ENCODE measurements around the gene ZNF618.

The ZNF618 gene

GRCh38 chr9:114086009-114086408 lies 209.9 kb downstream of the ZNF618 start:
- H3K27ac ChIP-seq, result no peak overlapping the region
- in situ Hi-C loops (cut with HindIII; ENCODE audit: low pct_ligation_motif_present, low sequenced_read_pairs), result no loop called here
- no peaks in the 10 kb centered on the region for H3K27me3 ChIP-seq (replicated peaks)
- H3K36me3 ChIP-seq (replicated peaks), result no peaks in the 10 kb centered on the region
- H3K4me3 ChIP-seq (ENCODE audit: low read depth, low read length), result no peak overlapping the region
- no peak for TF ChIP-seq CTCF (IDR thresholded peaks at IDR 0.05; ENCODE audit: low read depth, low read length, missing control alignments)
- DNase-seq, result no peak

GRCh38 chr9:114086607-114087006 lies 210.5 kb downstream of the ZNF618 start:
- Histone ChIP-seq H3K36me3 (replicated peaks) (no peaks in the 10 kb centered on the region), H3K4me3 (ENCODE audit: low read depth, low read length) (no peak overlapping the region), H3K27ac (no peak overlapping the region), H3K27me3 (replicated peaks) (no peaks in the 10 kb centered on the region)
- TF ChIP-seq CTCF (IDR thresholded peaks at IDR 0.05; ENCODE audit: low read depth, low read length, missing control alignments), result no peak
- DNase-seq, result no peak
- in situ Hi-C loops (cut with HindIII; ENCODE audit: low pct_ligation_motif_present, low sequenced_read_pairs), result no loop called here

GRCh38 chr9:114087721-114088120 lies 211.6 kb downstream of the ZNF618 start:
- DNase-seq, result no peak
- no peak for TF ChIP-seq CTCF (IDR thresholded peaks at IDR 0.05; ENCODE audit: low read depth, low read length, missing control alignments)
- H3K36me3 ChIP-seq (replicated peaks), result no peaks in the 10 kb centered on the region
- in situ Hi-C loops (cut with HindIII; ENCODE audit: low pct_ligation_motif_present, low sequenced_read_pairs), result no loop called here
- H3K27me3 ChIP-seq (replicated peaks), result no peaks in the 10 kb centered on the region
- H3K4me3 ChIP-seq (ENCODE audit: low read depth, low read length), result no peak overlapping the region
- no peak overlapping the region for H3K27ac ChIP-seq

DNA sequence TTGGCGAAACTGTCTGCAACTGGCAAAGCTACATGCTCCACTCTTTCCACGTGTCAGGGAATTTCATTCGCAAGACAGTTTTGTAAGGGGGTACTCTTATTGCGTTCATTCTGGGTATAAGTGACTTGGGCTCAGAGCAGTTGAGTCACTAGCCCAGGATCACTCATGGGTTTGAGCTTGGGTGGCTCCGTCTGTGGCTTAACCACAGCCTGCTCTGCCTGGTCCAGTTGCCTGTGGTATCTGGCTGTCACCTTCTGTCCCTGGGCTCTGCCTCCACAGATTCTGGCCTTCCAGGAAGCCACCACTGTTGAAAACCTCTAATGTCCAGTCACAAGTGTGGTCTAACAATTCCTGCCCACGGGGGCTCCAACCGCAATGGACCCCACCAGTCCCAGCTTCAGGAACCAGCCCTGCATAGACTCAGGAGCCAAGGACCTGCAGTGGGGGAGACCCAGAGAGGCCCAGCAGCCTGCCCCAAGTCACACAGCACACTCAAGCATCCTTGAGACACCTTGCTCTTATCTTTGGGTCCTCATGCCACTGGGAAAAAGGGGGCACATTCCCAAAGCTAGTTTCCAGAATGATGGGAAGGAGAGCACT lies 212.6 kb downstream of the ZNF618 start:
- Histone ChIP-seq H3K27ac (no peak overlapping the region), H3K36me3 (replicated peaks) (no peaks in the 10 kb centered on the region), H3K4me3 (ENCODE audit: low read depth, low read length) (no peak overlapping the region), H3K27me3 (replicated peaks) (no peaks in the 10 kb centered on the region)
- no peak for TF ChIP-seq CTCF (IDR thresholded peaks at IDR 0.05; ENCODE audit: low read depth, low read length, missing control alignments)
- no peak for DNase-seq
- in situ Hi-C loops (cut with HindIII; ENCODE audit: low pct_ligation_motif_present, low sequenced_read_pairs), result no loop called here

DNA sequence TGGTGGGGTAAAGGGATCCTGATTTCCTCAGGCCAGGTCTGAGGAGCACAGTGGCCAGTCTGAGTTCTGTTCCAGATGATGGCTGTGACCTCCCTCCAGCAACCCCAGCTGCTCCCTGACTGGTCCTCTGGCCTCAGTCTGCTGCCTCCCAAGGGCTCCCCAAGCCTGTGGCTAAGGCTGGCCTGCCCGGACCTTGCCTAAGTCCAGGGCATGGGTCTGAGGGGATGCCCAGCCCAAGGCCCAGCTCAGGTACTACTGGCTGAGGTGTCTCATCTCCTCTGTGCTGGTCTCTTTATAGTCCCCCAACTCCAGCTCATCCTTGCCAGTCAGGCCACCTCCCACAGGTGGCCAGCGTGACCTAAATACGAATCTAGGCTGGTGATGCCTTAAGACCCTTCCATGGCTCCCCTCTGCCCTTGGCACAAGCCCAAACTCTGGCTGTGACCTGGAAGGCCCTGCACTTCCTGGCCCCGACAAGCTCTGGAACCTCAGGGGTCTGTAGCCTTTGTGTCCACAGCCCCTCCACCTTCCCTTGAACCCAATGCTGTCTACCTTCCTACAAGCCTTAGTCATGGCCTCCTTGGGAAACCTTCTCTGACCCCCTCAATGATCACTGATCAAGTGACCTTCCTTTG lies 213.2 kb downstream of the ZNF618 start:
- H3K27me3 ChIP-seq (replicated peaks), result no peaks in the 10 kb centered on the region
- DNase-seq, result no peak
- no peak overlapping the region for H3K27ac ChIP-seq

More for the DNA sequence above, 213.2 kb downstream of the ZNF618 start:
- Histone ChIP-seq H3K36me3 (replicated peaks) (no peaks in the 10 kb centered on the region), H3K4me3 (ENCODE audit: low read depth, low read length) (no peak overlapping the region)
- in situ Hi-C loops (cut with HindIII; ENCODE audit: low pct_ligation_motif_present, low sequenced_read_pairs), result no loop called here
- no peak for TF ChIP-seq CTCF (IDR thresholded peaks at IDR 0.05; ENCODE audit: low read depth, low read length, missing control alignments)
